IMR-90 (cell line): Measurements from ENCODE around the gene BTBD9. TPM values are rescaled to one million over a fixed set of nuclear protein-coding genes. Genes with fewer than 3 reads are reported as not detected.

Experiments used
- ATAC-seq: fragments of 200-7000 bp; cut with Tn5 transposase; 2 replicates; pipeline ENCODE4 v1.9.1; 2020; ENCODE audit warnings: low read depth, mild to moderate bottlenecking, moderate library complexity
- BruUV-seq: library from RNA; stranded (reverse); fragments of 400-500 nt; replicated peaks from 2 replicates; lab custom pipeline; 2021; lab: Mats Ljungman, UMichigan
- CTCF ChIA-PET: fragments of 300-600 bp; formaldehyde crosslinking; extraction: SDS; loops from one replicate; lab custom pipeline; 2021; ENCODE audit warnings: antibody characterized with exemption; lab: Yijun Ruan, JAX
- POLR2A ChIA-PET: fragments of 300-600 bp; sonication (Branson Sonifier 250); formaldehyde crosslinking; loops from one replicate; lab custom pipeline; 2022; ENCODE audit warnings: antibody characterized with exemption; ENCODE audit not compliant: unreplicated experiment; lab: Charles Lee
- DNase-seq: peaks from one replicate; pipeline ENCODE4 v3.0.0; 2013
- H2AFZ ChIP-seq: replicated peaks from 2 replicates; pipeline ENCODE3; 2013; ENCODE audit warnings: low read length, mild to moderate bottlenecking; ENCODE audit not compliant: poor library complexity
- H2AK5ac ChIP-seq: 2 replicates; pipeline ENCODE4 v1.6.1; 2013; ENCODE audit warnings: low read depth, low read length, inconsistent platforms
- H2AK9ac ChIP-seq: replicated peaks from 2 replicates; pipeline ENCODE3; 2013; ENCODE audit warnings: mild to moderate bottlenecking, low read depth, low read length, moderate library complexity; ENCODE audit not compliant: poor library complexity
- H2BK120ac ChIP-seq: 2 replicates; pipeline ENCODE4 v1.6.1; 2013; ENCODE audit warnings: low read depth, low read length, inconsistent platforms
- H2BK15ac ChIP-seq: 3 replicates; pipeline ENCODE4 v1.6.1; 2013; ENCODE audit warnings: low read depth, low read length, inconsistent platforms
- H2BK20ac ChIP-seq: 2 replicates; pipeline ENCODE4 v1.6.1; 2013; ENCODE audit warnings: low read depth, mild to moderate bottlenecking, inconsistent platforms, low read length, moderate library complexity
- H2BK5ac ChIP-seq: 2 replicates; pipeline ENCODE4 v1.6.1; 2013; ENCODE audit warnings: mild to moderate bottlenecking, low read depth, low read length, inconsistent platforms; ENCODE audit not compliant: poor library complexity, severe bottlenecking
- H3K14ac ChIP-seq: replicated peaks from 2 replicates; pipeline ENCODE4 v1.6.1; 2013; ENCODE audit warnings: low read depth, low read length, inconsistent platforms
- H3K18ac ChIP-seq: 2 replicates; pipeline ENCODE4 v1.6.1; 2013; ENCODE audit warnings: low read depth, low read length, control low read depth
- H3K23ac ChIP-seq: 2 replicates; pipeline ENCODE4 v1.6.1; 2013; ENCODE audit warnings: low read depth, low read length, inconsistent platforms
- H3K27ac ChIP-seq: 2 replicates; pipeline ENCODE4 v1.5.1; 2013; ENCODE audit warnings: mild to moderate bottlenecking, control low read depth, low read length; ENCODE audit not compliant: insufficient read depth
- H3K27me3 ChIP-seq: 2 replicates; pipeline ENCODE4 v1.6.1; 2013; ENCODE audit warnings: low read length; ENCODE audit not compliant: control insufficient read depth, insufficient read depth
- H3K36me3 ChIP-seq: 2 replicates; pipeline ENCODE4 v1.6.1; 2013; ENCODE audit warnings: low read length, mixed read lengths; ENCODE audit not compliant: control insufficient read depth, insufficient read depth
- H3K4ac ChIP-seq: 2 replicates; pipeline ENCODE4 v1.6.1; 2013; ENCODE audit warnings: low read depth, low read length, inconsistent platforms
- H3K4me1 ChIP-seq: 2 replicates; pipeline ENCODE4 v1.6.1; 2013; ENCODE audit warnings: low read length, mixed read lengths; ENCODE audit not compliant: control insufficient read depth, insufficient read depth
- H3K4me2 ChIP-seq: 2 replicates; pipeline ENCODE4 v1.6.1; 2013; ENCODE audit warnings: low read depth, mild to moderate bottlenecking, control low read depth, low read length, moderate library complexity
- H3K4me3 ChIP-seq: 2 replicates; pipeline ENCODE4 v1.5.1; 2013; ENCODE audit warnings: low read depth, mild to moderate bottlenecking, control low read depth, low read length, moderate library complexity; ENCODE audit not compliant: insufficient read depth
- H3K56ac ChIP-seq: 2 replicates; pipeline ENCODE4 v1.6.1; 2013; ENCODE audit warnings: low read length, inconsistent platforms; ENCODE audit not compliant: insufficient read depth; ENCODE audit errors: extremely low read depth
- H3K79me1 ChIP-seq, 2 experiments: 2 replicates each; pipeline ENCODE4 v1.6.1; 2013; ENCODE audit warnings: low read length in 2 of 2, inconsistent platforms in 1 of 2, low read depth in 1 of 2
- H3K9ac ChIP-seq: 2 replicates; pipeline ENCODE4 v1.6.1; 2013; ENCODE audit warnings: low read depth, low read length, control low read depth
- H3K9me1 ChIP-seq: 2 replicates; pipeline ENCODE4 v1.6.1; 2013; ENCODE audit warnings: low read length, inconsistent platforms; ENCODE audit not compliant: insufficient read depth
- H3K9me3 ChIP-seq: 2 replicates; pipeline ENCODE4 v1.6.1; 2013; ENCODE audit warnings: low read length; ENCODE audit not compliant: control insufficient read depth, insufficient read depth
- H4K20me1 ChIP-seq: 2 replicates; pipeline ENCODE4 v1.6.1; 2013; ENCODE audit warnings: low read length, inconsistent platforms; ENCODE audit not compliant: insufficient read depth
- H4K5ac ChIP-seq: 2 replicates; pipeline ENCODE4 v1.6.1; 2013; ENCODE audit warnings: mild to moderate bottlenecking, low read depth, low read length, control low read depth
- H4K8ac ChIP-seq, 2 experiments: 2 replicates each; pipeline ENCODE4 v1.6.1; 2013; ENCODE audit warnings: low read depth in 2 of 2, low read length in 2 of 2, control low read depth in 1 of 2, inconsistent platforms in 1 of 2
- H4K91ac ChIP-seq: 2 replicates; pipeline ENCODE4 v1.6.1; 2013; ENCODE audit warnings: low read depth, low read length, inconsistent platforms; ENCODE audit not compliant: insufficient read depth
- BHLHE40 ChIP-seq: fragments of 150-350 bp; IDR thresholded peaks from 2 replicates; pipeline ENCODE4 v1.6.1; 2016; ENCODE audit warnings: mild to moderate bottlenecking, low read depth, low read length
- CEBPB ChIP-seq: IDR thresholded peaks from 2 replicates; pipeline ENCODE4 v1.6.1; 2012; ENCODE audit warnings: low read depth, low read length, improper control_type of control experiment
- CHD1 ChIP-seq: IDR thresholded peaks from 2 replicates; pipeline ENCODE4 v1.6.1; 2012; ENCODE audit warnings: low read depth, low read length, improper control_type of control experiment
- MAFK ChIP-seq: IDR thresholded peaks from 2 replicates; pipeline ENCODE4 v1.6.1; 2012; ENCODE audit warnings: low read depth, low read length, improper control_type of control experiment
- MAZ ChIP-seq: IDR thresholded peaks from 2 replicates; pipeline ENCODE4 v1.6.1; 2012; ENCODE audit warnings: low read depth, mild to moderate bottlenecking, low read length, improper control_type of control experiment, moderate library complexity, borderline replicate concordance
- MXI1 ChIP-seq: IDR thresholded peaks from 2 replicates; pipeline ENCODE4 v1.6.1; 2012; ENCODE audit warnings: low read depth, mild to moderate bottlenecking, low read length, moderate library complexity, borderline replicate concordance
- POLR2A ChIP-seq: IDR thresholded peaks from 2 replicates; pipeline ENCODE4 v1.6.1; 2012; ENCODE audit warnings: mild to moderate bottlenecking, low read depth, low read length
- RCOR1 ChIP-seq: IDR thresholded peaks from 2 replicates; pipeline ENCODE4 v1.6.1; 2012; ENCODE audit warnings: mild to moderate bottlenecking, low read length, improper control_type of control experiment; ENCODE audit not compliant: insufficient replicate concordance
- SMC3 ChIP-seq: fragments of 150-350 bp; IDR thresholded peaks from 2 replicates; pipeline ENCODE4 v1.6.1; 2016; ENCODE audit warnings: low read depth, mild to moderate bottlenecking, antibody characterized with exemption, low read length, moderate library complexity
- WGBS, 2 experiments: methylation state at CpG; one replicate each; pipeline versions ENCODE4 v1.1.5 to v1.1.7; 2013; ENCODE audit warnings: missing lambda C conversion rate in 2 of 2; ENCODE audit not compliant: insufficient read length in 1 of 2; ENCODE audit errors: extremely low coverage in 2 of 2; 5-methylcytosine and 5-hydroxymethylcytosine counted together
- dilution Hi-C: fragments of 300-500 bp; cut with HindIII; formaldehyde crosslinking; loops from one replicate; pipeline ENCODE4 v1.14.3; 2018; ENCODE audit warnings: low sequenced_read_pairs; ENCODE audit not compliant: unreplicated experiment
- in situ Hi-C: fragments of 300-500 bp; cut with MboI; formaldehyde crosslinking; loops from 3 replicates; pipeline ENCODE4 v1.14.3; 2019; ENCODE audit warnings: low sequenced_read_pairs, inconsistent platforms, mixed read lengths
- intact Hi-C: fragments of 100-400 bp; cut with micrococcal nuclease; formaldehyde crosslinking; loops from 2 replicates; pipeline ENCODE4 v1.10.0; 2022
- polyA plus RNA-seq, 3 experiments: library from polyadenylated mRNA; depleted of rRNA; stranded (reverse); fragments of >200 nt; gene quantifications; 2 replicates each; pipeline ENCODE4 v1.2.3, GENCODE V29; 2012; ENCODE audit warnings: low replicate concordance in 1 of 3
- total RNA-seq: library from RNA; depleted of rRNA; stranded (reverse); fragments of >200 nt; gene quantifications from 2 replicates; pipeline ENCODE4 v1.2.3, GENCODE V29; 2012
- TF ChIP-seq, protein P1 (sequence below): fragments of 150-350 bp; IDR thresholded peaks from 2 replicates; pipeline ENCODE4 v1.6.1; 2017; ENCODE audit warnings: mild to moderate bottlenecking, antibody characterized with exemption, low read length, low read depth

The BTBD9 gene
- total and polyA plus RNA-seq, 2 of the 4 experiments (the other 2 are of a cell fraction): 4.1 to 22.0 TPM

DNA sequence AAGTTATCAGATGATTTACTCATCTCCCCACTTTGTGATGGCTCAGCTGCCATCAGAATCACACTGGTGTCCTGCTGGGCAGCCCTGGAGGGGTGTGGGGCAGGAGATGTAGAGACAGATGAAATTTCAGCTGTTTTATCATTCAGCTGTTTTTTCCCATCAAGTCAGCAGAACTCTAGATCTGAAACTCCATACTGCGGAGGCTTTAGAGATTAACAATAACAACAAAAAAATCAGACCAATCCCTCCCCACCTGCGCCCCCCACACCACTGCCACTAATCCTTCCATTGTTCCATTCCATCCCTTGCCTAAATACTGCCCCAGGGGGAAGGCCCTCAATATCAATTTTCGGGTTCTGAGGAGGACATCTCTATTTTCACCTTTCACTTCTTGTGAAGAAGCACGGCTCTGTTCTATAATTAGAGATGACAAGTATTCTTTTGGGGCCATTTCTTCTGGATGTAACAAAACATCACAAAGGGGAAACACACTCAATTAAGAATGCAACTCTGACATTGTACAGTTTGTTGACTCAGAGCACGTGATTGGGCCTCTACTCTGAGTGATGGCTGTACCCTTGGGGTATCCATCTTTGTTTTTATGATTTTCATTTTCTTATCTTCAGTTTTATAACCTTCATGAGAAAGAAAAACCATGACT, 423.9 kb downstream of the BTBD9 start:
- H3K4me2 ChIP-seq: no peak overlapping the region
- CTCF ChIA-PET: no interaction called here
- no TSS peak for BruUV-seq

More for the DNA sequence above, 423.9 kb downstream of the BTBD9 start:
- intact Hi-C loops: no loop called here
- H3K9ac ChIP-seq: no peak overlapping the region
- DNase-seq (no peak), ATAC-seq (no peak)
- no peak overlapping the region for H2BK5ac ChIP-seq
- peaks cover 3% of the 10 kb centered on the region; the same call in 1 of the 2 replicates for H3K9me1 ChIP-seq
- H3K4ac ChIP-seq: no peak overlapping the region
- H2BK15ac ChIP-seq: no peak overlapping the region
- dilution Hi-C loops: no loop called here
- H3K4me3 ChIP-seq: no peak overlapping the region
- peaks cover 5% of the 10 kb centered on the region for H3K4me1 ChIP-seq
- H3K27ac ChIP-seq: no peak overlapping the region
- no peak overlapping the region for H3K56ac ChIP-seq
- H3K36me3 ChIP-seq: no peaks in the 10 kb centered on the region
- no peak overlapping the region for H2AK5ac ChIP-seq
- H3K18ac ChIP-seq: no peak overlapping the region
- H4K8ac ChIP-seq: no peak overlapping the region
- no peak overlapping the region for H3K23ac ChIP-seq
- no peak overlapping the region for H2AFZ ChIP-seq
- in situ Hi-C loops: no loop called here
- WGBS, 2 experiments: no CpG with 5 or more reads among the region's 5 CpGs
- H2AK9ac ChIP-seq: no peak overlapping the region
- H2BK20ac ChIP-seq: no peak overlapping the region
- no peak for TF ChIP-seq CEBPB
- TF ChIP-seq, protein P1, sequence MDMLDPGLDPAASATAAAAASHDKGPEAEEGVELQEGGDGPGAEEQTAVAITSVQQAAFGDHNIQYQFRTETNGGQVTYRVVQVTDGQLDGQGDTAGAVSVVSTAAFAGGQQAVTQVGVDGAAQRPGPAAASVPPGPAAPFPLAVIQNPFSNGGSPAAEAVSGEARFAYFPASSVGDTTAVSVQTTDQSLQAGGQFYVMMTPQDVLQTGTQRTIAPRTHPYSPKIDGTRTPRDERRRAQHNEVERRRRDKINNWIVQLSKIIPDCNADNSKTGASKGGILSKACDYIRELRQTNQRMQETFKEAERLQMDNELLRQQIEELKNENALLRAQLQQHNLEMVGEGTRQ: no peak
- no peak for TF ChIP-seq MAFK
- TF ChIP-seq RCOR1: no peak
- TF ChIP-seq SMC3: no peak
- no peak for TF ChIP-seq MAZ
- TF ChIP-seq CHD1: no peak
- TF ChIP-seq POLR2A: no peak
- no peak for TF ChIP-seq MXI1
- no peak for TF ChIP-seq BHLHE40
- no peaks in the 10 kb centered on the region for H3K79me1 ChIP-seq
- H3K9me3 ChIP-seq: no peaks in the 10 kb centered on the region
- H4K20me1 ChIP-seq: no peaks in the 10 kb centered on the region
- H4K91ac ChIP-seq: no peak overlapping the region
- H3K27me3 ChIP-seq: no peaks in the 10 kb centered on the region
- no peak overlapping the region for H2BK120ac ChIP-seq
- H3K14ac ChIP-seq: no peak overlapping the region
- no peak overlapping the region for H4K5ac ChIP-seq
- POLR2A ChIA-PET: no interaction called here
